GM03348 (cell line): ENCODE results near the gene SYT14.
"Not testable (repeated sequence)": the region's sequence is repeated elsewhere in the genome, so short reads cannot be mapped to it uniquely, and the experiment has no call there.

Experiments
- DNase-seq: peaks from one replicate; pipeline ENCODE4 v3.0.0; 2012; ENCODE audit warnings: low spot score

The SYT14 gene

DNA sequence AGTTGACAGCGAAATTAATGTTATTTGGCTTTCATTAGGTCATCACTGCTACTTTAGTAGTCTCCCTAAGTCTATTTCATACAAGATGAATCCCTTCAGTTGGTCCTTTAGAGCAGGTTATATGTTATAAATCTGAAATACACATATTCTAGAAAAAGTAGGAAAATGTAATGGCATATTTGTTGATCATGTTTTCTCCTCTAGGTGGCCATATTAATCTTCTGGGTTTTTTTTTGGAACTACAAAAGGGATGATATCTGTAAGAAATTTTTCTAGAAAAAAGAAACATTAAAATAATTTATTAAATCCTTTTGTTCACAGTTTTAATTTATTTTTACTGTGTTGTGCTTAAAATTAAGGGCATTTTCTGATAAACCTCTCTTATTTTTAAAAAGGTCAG is 87.9 kb downstream of the SYT14 start:
- DNase-seq, result no peak

DNA sequence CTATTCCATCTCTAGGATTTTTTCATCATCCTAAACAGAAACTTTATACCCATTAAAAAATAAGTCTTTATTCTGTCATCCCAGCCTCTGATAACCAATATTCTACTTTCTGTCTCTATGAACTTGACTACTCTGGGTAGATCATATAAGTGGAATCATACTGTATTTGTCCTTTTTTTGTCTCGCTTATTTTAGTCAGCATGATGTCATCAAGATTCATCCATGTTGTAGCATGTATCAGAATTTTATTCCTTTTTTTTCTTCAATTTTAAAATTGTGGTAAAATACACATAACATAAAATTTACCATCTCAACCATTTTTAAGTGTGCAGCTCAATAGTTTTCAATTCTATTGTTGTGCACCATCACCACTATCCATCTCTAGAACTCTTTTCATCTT is 90.0 kb downstream of the SYT14 start:
- no peak for DNase-seq

DNA sequence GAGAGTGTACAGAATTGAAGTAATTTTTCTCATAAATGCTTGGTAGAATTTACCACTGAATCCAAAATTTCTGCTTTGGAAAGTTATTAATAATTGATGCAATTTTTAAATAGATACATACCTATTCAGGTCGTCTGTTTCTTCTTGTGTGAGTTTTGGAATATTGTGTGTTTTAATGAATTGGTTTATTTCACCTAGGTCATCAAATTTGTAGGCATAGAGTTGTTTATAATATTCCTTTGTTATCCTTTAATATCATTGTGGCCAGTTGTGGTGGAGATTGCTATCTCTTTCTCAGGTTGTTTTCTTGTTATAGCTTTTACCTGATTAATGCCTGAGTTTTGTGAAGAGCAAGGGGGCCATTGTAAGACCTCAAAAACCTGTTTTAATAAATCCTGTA is 93.5 kb downstream of the SYT14 start:
- no peak for DNase-seq

DNA sequence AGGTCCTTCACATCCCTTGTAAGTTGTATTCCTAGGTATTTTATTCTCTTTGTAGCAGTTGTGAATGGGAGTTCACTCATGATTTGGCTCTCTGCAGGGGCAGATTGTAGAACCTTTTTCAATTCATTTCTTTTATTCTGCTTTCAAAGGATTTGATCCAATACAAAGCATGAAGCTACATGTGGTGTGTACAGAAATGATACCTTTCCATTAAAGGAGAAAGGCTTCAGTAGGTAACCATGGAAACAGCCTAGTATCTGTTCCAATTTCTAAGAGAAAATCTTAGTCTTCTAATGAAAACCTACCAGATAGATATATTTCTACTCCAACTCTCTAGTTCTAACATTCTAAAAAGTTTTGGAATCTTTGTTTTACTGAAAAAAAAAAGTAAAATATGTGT is 105.0 kb downstream of the SYT14 start:
- DNase-seq, result no peak

DNA sequence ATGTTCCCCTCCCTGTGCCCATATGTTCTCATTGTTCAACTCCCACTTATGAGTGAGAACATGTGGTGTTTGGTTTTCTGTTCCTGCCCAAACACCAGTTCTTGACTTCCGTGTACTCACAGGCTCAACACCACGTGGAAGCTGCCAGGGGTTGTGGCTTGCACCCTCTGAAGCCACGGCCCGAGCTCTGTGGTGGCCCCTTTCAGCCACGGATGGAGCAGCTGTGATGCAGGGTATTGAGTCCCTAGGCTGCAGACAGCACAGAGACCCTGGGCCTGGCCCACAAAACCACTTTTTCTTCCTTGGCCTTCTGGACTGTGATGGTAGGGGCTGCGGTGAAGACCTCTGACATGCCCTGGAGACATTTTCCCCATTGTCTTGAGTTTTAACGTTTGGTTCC is 111.6 kb downstream of the SYT14 start:
- no peak for DNase-seq

DNA sequence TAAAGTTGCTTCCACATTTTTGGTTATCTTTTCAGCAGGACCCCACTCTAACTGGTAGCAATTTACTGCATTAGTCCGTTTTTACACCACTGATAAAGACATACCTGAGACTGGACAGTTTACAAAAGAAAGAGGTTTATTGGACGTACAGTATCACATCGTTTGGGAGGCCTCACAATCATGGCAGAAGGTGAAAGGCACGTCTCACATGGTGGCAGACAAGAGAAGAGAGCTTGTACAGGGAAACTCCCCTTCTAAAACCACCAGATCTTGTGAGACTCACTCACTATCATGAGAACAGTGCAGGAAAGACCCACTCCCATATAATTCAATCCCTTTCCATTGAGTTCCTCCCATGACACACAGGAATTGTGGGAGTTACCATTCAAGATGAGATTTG is 112.5 kb downstream of the SYT14 start:
- DNase-seq, result not testable (repeated sequence)

DNA sequence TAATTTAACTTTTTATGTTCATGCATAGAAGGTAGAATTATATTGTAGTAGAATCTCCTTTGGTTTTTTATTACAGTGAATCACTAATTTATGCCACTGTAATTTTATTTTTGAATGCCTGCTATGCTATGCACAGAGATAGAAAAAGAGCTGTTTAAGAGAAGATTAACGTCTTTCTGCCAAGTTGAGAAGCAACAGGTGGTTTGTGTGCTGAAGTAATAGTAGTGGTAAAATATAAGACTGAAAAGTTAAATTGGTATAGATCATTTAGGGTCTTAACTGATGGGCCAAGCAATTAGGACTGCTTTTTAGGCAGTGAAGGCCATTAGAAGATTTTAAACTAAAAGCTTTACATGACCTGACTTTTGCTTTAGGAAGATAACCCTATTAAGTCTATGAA is 115.1 kb downstream of the SYT14 start:
- no peak for DNase-seq

DNA sequence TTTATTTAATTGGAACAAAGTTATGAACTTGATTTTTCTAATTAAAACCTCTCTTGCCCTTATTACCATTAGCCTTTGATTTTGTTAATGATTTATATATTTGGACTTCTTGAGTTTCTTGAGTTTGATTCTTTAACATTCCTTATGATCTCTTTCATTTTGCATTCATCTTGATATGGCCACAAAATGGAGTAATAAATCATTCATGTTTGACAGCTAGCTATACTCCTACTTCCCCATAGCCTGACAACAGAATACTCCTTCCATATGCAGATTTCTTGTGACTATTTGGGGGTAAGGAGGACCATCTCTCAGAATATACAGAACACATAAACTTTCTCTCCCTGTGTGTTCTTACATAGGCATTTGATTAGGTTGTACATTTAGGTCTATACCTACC is 119.6 kb downstream of the SYT14 start:
- DNase-seq, result no peak

DNA sequence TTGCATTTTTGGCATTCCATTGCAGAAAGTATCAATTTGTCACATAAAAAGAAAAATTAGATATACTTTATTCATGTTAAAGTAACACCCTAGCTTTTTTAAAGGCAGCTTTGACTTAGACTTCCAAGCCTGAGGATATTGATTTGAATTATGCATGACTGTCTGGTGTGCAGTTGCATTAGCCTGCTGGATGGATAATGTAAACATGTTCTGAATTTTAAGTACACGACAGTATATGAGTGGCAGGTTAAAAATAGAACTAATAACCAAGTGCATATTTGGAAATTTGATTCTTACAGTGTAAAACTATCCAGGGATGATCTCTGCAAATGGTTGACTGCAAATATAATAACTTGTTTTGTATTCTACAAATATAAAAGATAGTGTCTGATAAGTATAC is 124.0 kb downstream of the SYT14 start:
- DNase-seq, result no peak

DNA sequence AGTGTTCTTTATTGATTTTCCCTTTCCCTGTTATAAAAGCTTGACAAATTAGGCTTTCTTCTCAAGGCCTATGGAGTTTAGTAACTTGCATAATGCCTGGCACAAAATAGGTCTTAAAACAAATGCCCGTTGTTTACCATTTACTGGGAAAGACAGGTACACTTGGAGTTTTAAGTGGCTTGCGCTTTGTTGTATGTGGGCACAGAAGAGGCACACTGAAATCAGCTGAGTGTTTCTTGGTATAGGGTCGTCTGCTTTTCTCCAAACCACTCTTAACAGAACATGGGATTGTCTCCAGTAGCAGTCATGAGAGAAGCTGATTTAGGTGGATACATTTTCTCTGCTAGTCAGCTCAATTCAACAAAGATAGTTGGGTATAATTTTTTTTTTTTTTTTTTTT is 132.5 kb downstream of the SYT14 start:
- no peak for DNase-seq

DNA sequence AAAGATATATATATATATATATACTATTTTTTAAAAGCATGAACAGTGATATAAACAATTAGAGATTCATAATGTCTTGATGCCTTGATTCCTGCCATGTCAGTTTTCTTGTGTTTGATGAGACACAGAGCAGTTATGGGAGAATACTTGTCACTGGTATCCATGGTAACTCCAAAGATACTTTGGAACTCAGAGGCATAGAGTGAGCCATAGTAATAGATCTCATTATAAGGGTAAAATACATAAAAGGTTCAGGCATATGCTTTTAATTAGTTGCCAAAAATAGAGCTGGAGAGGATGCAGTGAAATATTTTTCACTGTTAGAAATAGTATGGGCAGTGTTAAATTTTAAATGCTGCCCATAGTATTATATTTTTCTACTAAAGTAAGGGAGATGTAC is 134.1 kb downstream of the SYT14 start:
- peak; percentile 17 for DNase-seq

DNA sequence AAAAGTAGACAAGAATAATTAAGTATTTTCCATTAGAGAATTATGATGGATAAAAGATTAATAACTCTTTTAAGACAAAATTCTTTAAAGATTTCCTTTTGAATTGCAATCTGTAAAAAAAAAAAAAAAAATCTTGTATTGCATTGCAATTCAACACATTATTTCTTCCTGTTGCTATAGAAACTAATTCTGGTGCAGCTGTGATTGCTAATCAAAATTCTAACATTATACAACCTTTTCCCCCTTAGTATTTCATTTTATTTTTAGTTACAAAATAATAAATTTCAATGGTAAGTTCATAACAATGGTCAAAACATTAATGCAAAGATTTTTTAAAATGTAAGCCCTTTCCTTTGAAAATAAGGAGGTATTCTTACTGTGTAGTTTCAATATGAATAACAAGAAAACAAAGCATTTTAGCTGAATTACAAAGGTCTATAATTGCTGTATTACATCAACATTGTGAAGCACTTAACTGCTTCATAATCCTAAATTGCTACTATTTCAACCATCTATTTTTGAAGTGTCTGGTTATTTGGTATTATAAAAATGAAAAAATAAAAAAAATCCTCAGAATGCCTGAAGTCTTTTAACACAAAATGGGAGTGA is 135.0 kb downstream of the SYT14 start:
- no peak for DNase-seq

DNA sequence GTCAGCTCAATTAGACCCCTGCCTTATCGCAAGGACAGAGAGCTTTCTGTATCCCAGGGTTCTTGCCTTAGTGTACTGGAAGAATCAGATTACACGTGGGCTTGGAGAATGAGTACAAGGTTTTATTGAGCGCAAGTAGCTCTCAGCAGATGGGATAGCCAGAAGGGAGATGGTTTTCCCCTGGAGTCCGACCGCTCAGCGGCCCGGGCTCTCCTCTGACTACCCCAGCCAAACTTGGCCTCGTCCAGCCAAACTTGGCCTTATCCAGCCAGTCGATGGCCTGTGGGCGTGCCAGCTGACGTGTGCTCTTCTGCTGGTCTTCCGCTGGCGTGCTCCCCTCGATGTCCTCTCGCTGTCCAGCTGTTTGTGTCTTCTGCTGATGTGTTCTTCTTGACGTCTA is 136.9 kb downstream of the SYT14 start:
- no peak for DNase-seq

DNA sequence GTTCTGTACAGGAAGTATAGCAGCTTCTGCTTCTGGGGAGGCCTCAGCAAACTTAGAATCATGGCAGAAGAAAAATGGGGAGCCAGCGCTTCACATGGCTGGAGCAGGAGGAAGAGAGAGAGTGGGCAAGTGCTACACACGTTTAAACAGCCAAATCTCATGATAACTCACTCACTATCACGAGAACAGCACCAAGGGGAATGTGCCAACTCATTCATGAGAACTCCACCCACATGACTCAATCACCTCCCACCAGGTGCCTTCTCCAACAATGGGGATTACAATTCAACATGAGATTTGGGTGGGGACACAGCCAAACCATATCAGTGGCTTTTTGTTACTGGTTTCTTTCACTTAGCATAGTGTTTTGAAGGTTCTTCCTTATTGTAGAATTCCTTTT is 138.6 kb downstream of the SYT14 start:
- DNase-seq, result no peak

DNA sequence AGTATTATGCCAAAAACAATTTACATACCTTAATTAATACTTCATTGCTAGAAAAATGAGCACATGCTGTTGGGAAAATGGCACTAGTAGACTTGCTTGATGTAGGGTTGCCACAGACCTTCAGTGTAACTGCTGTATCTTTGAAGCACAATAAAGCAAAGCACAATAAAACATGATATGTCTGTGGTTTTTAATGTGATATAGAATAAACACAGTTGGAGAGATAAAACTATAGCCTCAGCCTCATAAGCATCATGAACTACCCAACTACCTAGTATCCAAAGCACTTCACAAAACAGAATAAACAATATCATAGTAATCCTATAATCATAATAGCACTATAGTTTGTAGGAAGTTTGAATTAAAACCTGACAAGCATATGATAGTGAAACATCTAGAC is 143.5 kb downstream of the SYT14 start:
- DNase-seq, result no peak

DNA sequence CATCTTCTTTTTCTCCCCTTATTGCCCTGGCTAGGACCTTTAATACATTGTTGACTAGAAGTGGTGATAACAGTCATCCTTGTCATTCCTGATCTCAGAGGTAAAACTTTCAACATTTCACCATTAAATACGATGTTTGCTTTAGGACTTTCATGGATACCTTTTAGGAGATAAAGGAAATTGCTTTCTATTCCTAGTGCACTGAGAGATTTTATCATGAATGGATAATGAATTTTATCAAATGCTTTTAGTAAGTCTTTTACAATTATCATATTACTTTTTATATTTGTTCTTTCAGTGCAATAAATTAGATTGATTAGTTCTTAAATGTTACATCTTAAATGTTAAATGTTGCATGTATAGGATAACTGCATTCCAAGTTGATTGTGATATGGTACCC is 147.3 kb downstream of the SYT14 start:
- no peak for DNase-seq

DNA sequence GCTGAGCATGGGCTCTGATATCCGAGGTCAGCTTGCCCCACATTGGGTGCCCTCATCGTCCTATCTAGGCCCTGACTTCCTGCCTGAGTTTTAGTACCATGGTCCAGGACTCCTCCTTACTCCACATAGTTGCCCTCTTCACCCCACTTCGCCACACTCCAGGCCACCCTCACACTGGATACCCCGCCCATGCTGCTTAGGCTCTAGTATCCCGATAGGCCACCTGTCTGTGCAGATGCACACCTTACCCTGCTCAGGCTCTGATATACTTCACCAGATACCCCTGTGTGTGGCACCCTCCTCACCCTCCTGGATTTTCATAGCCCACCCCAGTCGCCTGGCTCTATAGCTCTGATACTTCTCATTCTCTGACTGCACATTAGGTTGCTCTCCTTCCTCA is 149.0 kb downstream of the SYT14 start:
- no peak for DNase-seq

DNA sequence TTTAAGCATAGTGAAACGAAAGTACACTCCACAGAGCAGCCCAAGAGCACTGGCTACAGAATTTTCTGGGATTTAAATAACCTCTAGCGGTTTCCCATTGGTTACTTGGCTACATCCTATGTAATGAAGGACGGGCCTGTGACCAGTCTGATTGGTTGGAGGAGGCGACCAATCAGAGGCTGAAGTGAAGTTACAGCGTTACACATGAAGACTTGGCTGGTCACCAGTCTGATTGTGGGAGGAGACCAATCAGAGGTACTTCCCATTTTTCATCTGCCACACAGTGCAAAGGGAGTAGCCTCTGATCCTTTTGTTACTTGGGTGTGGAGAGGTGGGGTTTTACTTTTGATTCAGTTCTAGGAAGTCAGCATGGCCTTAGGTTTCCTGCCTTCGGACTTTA is 151.8 kb downstream of the SYT14 start:
- DNase-seq, result no peak

DNA sequence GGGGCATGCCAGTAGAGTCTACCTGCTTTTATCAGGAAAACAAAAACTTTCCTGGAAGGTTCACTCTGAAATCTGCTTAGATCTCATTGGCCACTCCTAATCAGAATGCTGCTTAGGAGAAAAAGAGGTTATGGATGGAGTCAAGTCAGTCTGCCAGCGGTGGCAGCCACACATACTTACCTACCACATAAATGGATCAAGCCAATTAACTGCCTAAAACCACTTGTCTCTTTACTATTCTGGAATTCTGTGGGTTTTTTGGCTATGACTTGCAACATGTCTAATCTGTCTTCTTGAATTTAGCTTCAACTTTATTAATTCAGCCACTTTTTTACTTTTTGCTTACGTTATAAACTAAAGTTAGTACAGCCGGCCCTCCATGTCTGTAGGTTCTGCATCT is 154.3 kb downstream of the SYT14 start:
- DNase-seq, result no peak

DNA sequence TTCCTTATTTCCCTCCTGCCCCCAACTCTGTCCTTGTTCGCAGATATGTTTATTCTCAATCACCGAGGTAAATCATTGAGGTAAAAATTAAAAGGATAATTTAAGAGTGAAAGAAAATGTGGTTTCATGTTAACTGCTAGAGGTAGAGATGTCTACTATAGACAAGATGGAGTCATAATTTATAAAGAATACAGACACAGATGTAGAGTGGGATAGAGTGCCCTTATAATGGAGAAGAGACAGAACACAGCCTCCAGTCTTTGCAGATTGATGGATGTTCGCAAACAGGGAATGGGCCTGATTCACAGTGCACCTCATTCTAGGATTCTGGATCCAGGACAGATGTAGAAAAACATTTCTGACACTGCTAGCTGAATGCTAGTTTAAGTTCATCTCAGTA is 155.4 kb downstream of the SYT14 start:
- DNase-seq, result no peak

DNA sequence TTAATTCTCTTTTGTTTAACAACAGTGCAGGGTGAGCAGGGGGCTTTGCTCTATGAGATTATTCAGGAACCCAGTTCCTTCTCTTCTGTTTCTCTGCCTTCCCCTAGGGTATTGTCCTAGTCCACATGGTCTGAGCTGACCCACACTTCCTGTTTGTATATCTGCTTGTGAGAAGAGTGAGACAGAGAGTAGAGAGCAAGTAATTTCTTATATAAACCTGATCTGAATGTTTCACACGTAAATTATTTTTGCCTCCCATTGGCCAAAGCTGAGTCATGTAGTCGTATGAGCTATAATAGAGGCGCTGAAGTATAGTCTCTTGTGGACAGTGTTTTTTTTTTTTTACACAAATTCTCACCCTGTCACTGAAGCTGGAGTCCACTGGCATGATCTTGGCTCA is 160.3 kb downstream of the SYT14 start:
- DNase-seq, result no peak

DNA sequence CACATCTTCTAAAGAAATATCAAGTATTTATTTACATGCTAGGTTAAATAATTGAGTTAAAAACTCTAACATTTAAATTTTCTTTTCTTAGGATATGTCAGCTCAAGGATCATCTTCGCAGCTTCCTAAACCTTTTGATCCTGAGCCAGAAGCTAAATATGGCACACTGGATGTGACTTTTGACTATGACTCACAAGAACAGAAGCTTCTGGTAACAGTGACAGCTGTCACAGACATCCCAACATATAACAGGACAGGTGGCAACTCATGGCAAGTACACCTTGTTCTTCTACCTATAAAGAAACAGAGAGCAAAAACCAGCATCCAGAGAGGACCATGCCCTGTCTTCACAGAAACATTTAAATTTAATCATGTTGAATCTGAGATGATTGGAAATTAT is 161.9 kb downstream of the SYT14 start:
- DNase-seq, result no peak

DNA sequence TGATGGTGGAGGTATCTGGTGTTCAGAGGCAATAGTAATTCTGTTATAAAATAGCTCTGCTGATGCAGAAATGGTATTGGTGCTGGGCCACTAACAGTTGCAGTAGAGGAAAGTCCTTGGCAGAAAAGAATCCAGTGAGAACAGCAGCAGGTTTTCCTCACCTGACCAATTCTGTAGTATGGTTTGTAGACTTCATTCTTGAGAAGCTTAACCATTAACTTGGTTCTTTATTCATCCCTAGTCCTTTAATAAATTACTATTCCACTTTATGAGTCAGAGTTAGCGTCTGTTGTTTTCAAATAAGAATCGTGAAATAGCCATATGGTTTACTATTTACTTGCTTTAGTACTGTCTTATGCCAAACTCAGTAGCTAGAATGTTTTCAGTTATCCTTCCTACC is 166.1 kb downstream of the SYT14 start:
- DNase-seq, result no peak

DNA sequence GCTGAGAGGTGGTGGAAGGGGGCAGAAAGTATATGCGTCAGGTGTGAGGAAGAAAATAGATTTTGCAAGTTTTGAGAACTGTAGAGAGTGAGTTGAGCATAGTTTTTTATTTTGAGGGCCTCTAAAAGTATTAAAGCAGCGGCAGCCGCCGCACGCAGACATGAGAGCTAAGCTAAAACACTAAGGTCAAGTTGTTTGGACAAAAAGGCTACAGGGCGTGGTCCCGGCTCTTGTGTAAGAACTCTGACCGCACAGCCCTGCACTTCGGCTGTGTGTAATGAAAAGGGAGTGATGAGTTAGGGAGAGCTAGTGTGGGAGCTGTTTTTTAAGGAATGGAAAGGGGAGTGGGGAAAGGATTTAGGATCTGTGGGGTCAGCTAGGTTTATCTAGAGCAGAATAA is 174.9 kb downstream of the SYT14 start:
- not testable (repeated sequence) for DNase-seq

DNA sequence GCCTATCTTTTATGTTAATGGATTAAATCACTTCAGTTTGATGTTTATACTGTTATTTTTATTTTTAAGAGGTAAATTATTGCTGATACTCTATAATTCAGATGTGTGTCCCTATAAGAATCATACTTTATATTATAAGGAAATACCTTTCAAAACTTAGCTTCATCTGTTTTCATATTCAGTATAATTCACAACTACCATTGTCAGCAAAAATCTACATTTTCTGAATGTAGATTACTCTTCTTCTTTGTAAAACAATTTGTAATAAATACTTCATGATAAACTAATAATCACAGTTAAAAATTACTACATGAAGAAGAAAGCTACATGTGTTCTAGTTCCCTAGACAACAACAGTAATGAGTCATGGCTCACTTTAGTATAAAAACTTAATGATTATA is 179.2 kb downstream of the SYT14 start:
- no peak for DNase-seq
